HG03378 (cell line): Measurements from ENCODE around the gene DPP10.
"Not testable (repeated sequence)": the region's sequence is repeated elsewhere in the genome, so short reads cannot be mapped to it uniquely, and the experiment has no call there.

ENCODE experiments used
- ATAC-seq: cut with Tn5 transposase; IDR thresholded peaks from one replicate; pipeline ENCODE4 v1.9.1; 2021; ENCODE audit warnings: mild to moderate bottlenecking, moderate library complexity; ENCODE audit not compliant: unreplicated experiment

The DPP10 gene

GRCh38 chr2:114442510-114442909 lies at the start of gene DPP10:
TSS of gene DPP10 (plus strand) at chr2:114442641.
- no peak for ATAC-seq

GRCh38 chr2:114400890-114401289 lies 41.6 kb upstream of the DPP10 start:
- no peak for ATAC-seq

GRCh38 chr2:114405247-114406116 lies 37.0 kb upstream of the DPP10 start:
- ATAC-seq, result no peak

- ATAC-seq, result no peak
Measured at GRCh38 chr2:114406347-114406746, 36.1 kb upstream of the DPP10 start.

- ATAC-seq, result not testable (repeated sequence)
Measured at GRCh38 chr2:114407353-114407752, 35.1 kb upstream of the DPP10 start.

GRCh38 chr2:114421781-114422180 lies 20.7 kb upstream of the DPP10 start:
- ATAC-seq, result no peak

GRCh38 chr2:114424699-114425098 lies 17.7 kb upstream of the DPP10 start:
- ATAC-seq, result no peak

GRCh38 chr2:114426756-114427155 lies 15.7 kb upstream of the DPP10 start:
- no peak for ATAC-seq

- ATAC-seq, result no peak
Measured at GRCh38 chr2:114436329-114436728, 6.1 kb upstream of the DPP10 start.

- no peak for ATAC-seq
Measured at GRCh38 chr2:114446571-114446970, 4.1 kb downstream of the DPP10 start.

- ATAC-seq, result no peak
Measured at GRCh38 chr2:114450639-114451038, 8.2 kb downstream of the DPP10 start.

GRCh38 chr2:114456566-114456965 lies 14.1 kb downstream of the DPP10 start:
- no peak for ATAC-seq

- ATAC-seq, result no peak
Measured at GRCh38 chr2:114457956-114458355, 15.5 kb downstream of the DPP10 start.

- no peak for ATAC-seq
Measured at GRCh38 chr2:114461116-114461515, 18.7 kb downstream of the DPP10 start.

- no peak for ATAC-seq
Measured at GRCh38 chr2:114464961-114465706, 22.7 kb downstream of the DPP10 start.

- no peak for ATAC-seq
Measured at GRCh38 chr2:114468343-114468742, 25.9 kb downstream of the DPP10 start.

- ATAC-seq, result no peak
Measured at GRCh38 chr2:114472246-114472645, 29.8 kb downstream of the DPP10 start.

GRCh38 chr2:114472726-114473125 lies 30.3 kb downstream of the DPP10 start:
- no peak for ATAC-seq

- ATAC-seq, result no peak
Measured at GRCh38 chr2:114488841-114489530, 46.5 kb downstream of the DPP10 start.

GRCh38 chr2:114495046-114495445 lies 52.6 kb downstream of the DPP10 start:
- no peak for ATAC-seq

- no peak for ATAC-seq
Measured at GRCh38 chr2:114496959-114497358, 54.5 kb downstream of the DPP10 start.
